Stimulated activated CD4-positive, alpha-beta T cell treated with anti-CD3 and anti-CD28 coated beads, Interleukin-2, amount 100 ng/mL, for 24 hours (primary cell): ENCODE data around the gene MMP26.
"Not testable (repeated sequence)": the region's sequence is repeated elsewhere in the genome, so short reads cannot be mapped to it uniquely, and the experiment has no call there.

Experiments
- DNase-seq, 2 donors: peaks; one replicate each; pipeline ENCODE4 v3.0.0-alpha.2; 2020

The MMP26 gene

DNA sequence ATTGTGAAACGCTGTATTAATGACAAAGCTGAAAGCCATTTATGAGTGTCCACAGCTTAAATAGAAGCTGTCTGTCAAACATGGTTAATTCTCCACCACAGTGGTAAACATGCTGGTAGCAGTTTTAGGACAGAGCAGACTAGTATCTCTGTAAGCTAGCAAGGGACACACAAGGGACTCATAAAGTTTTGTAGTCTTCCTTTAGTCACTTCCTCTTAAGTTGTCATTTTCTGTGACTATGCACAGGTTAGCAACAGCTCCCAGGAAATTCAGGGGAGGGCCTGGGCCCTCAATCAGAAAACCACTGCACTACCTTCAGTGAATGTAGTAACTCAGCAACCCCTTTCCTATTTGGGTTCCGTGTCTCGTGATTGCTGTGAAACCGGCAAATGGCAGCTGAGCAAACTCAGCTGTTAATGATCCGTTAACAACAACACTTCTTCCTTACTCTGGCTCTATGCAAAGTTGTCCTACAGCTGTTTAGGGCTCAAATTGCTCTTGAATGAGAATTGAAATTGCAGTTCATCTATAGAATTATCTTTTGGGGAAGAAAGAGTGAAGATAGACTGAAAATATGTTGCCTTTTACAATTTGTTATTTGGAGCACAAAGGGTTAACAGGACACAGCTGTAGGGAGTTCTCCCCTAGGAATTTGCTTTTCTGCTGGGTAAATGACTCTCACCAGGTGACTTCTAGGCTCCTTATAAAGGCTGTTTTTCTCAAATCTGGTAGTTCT lies at the start of gene MMP26:
Gene MMP26, plus strand, starts transcription at position 731 of the 736 bp plus-strand sequence.
- no peak for DNase-seq

DNA sequence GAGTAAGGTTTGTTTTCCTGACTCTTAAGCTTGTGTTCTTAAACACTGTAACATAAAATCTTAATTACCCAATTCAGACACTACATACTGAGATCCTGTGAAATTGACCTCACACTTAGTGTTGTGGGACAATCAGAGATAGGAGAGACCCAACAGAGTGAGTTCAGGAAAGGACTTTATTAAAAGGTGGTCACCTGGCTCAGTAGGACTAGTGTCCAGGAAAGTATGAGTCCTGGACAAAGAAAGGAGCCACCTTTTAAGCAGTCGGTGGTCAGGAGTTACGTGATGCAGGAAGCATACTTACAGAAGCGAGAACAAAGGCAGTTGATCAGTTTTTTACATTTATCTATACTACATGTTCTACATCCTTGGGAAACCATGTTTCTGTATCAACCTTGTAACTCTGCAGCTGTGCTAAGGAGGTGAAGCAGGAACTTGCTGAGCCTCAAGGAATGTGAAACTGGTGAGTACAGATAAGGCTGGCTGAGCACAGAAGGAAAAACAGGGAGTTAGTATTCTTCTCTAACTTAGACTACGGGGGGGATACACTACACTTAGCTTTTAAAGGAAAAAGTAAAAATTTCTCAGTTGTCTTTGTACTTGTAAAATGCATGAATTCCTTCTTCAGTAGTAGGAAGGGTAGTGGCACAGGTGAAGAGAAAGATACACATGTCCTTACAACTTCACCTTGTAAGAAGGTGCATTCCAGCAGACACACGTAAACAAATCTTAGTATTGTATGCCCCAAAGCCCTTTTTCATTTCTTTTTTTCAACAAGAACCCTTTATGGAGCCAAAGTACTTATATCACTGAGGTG lies 45.7 kb upstream of the MMP26 start:
- DNase-seq: no peak

DNA sequence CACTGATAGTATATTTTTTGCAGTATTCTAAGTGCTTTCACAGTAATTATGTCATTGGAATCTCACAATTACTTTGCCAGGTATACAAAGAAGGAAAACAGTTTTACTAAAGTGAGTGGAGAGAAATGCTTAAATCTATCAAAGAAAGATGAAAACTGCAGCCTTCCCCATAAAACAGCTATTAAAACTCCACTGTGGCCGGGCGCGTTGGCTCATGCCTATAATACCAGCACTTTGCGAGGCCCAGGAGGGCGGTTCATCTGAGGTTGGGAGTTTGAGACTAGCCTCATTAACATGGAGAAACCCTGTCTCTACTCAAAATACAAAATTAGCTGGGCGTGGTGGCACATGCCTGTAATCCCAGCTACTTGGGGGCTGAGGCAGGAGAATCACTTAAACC lies 41.7 kb upstream of the MMP26 start:
- no peak for DNase-seq

DNA sequence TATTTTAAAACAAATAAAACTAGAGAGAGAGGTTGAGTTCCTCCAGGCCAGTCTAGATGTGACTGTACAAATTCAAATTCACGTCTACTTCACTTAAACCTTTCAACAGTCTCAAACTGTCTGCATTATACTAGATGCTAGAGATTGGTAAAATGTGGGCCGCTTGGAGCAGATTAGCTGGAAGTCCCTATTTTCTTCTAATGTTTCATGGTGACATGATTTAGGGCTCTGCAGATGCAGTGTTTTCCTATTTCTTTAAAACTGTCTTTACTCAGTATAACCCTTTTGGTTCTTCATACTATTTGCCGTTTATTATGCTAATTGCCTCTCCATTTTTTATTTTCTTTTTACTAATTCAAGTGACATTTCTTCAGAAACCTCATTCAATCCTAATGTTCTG lies 40.4 kb upstream of the MMP26 start:
- DNase-seq: no peak

DNA sequence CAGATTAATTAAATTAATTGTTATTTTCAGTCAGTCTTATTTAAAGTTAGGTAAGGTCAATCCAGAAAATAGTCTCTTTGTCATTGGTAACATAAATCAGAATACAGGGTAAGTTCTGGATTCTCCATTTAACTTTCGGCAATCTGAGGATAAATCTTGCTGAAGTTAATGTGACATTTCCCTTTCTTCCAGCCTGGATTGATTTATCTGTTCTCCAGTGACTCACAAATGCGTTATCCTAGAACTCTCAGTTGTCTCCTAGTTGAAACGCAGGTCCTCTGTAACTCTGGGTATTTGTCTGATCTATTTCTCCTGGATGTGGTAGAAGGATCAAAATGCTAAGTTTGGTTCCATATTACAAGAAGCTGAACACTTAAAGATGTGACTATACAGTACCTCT lies 39.8 kb upstream of the MMP26 start:
- DNase-seq: no peak

DNA sequence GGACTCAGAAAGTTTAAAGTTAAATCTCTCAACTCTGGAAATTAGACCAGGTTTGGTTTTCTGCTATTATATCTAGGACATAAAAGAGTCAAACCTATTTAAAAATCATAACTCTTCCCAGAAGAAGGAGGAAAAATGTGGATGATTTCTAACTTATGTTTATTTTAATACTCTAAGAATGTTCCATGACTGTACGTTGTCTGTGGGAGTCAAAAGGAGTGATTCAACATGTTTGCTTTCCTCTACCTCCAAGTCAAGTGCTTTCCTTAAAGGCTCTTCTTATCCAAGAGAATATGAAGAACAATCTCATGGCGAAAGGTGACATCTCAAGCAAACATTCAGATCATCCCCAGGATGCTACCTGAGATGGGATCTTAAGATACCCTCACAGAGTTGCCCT lies 39.2 kb upstream of the MMP26 start:
- DNase-seq: no peak

DNA sequence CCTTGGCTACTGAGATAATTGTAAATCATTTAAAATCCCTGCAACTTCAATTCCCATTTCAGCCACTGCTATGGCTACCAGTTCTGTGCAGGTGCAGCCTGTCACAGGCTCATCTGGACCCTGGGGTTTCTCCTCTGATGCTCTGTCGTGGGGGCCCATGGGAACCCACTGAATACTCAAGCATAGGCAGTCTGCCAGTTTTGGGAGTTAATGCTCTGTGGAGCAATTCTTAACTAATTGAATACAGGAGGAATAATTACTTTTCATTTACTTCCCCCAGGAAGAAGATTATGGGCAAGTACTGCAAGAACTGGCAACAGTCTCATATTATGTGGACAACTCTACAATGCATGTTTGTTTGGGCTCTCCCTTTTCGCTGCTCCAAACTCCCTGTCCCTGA lies 32.8 kb upstream of the MMP26 start:
- DNase-seq: no peak

DNA sequence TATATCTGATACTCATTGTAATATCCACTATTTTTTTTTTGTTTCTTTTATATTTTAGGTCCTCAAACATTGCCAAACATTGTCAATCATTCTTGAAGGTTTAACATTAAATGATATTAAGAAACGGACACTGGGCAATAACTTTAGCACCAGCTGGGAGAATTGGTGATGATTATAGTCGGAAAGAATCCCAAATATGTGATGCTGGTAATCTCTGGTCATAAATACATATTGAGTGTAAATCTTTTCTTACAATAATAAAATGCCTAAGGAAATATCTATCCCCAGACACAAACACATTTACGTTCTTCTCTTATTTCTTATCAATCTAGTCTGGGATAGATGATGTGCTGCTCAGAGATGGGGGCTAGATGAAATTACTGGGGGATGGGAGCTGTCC lies 32.1 kb upstream of the MMP26 start:
- no peak for DNase-seq

DNA sequence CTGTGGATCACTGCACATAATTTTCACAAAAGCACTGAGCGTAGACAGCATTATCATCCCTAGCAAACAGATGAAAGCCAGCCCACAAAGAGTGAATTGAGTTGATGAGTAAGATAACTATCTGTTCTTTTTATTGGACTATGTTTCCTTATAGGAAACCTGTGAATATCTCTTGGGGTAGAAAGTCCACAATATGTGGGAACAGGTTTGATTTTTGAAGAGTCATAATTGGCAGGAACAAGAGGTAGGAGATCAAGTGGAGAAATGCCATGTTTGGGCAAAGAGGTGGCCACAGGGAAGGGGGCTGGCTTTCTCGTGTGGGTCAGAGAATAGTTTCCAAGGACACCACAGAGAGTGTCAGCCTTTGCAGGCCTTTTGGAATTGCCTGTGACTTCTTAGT lies 30.8 kb upstream of the MMP26 start:
- DNase-seq: no peak

DNA sequence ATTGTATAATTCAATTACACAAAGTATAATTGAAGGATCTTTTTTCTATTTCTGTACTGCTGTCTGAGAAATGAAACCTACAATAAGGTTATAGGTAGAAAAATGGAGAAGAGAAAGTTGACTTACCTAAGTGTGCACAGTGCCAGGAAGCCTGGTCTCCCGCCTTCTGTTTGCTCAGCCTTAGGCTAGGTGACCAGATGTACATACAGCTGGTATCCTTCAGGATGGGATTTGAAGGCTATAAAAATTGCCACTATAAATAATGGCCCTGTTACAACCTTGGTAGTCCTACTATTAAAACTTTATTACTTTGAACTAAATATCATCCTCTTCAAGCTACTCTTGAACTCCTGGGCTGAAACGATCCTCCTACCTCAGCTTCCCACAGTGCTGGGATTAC lies 26.6 kb upstream of the MMP26 start:
- no peak for DNase-seq

DNA sequence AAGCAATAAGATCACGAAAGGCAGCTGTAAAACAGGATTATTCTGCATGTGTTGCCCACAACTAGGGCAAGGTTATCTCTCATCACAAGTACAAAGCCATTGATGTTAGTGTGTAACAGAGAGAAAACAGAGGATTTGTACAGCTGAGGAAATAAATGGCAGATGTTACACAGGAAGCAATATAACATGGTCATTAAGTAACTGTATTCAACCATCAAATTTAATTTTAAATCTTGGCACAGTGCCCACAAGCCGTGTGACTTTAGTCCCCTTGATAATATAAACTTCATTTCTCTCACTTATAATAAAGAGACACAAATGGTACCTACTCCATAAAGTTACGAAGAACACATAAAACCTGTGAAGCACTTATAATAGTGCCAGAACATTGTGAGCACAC lies 24.2 kb upstream of the MMP26 start:
- DNase-seq: no peak

DNA sequence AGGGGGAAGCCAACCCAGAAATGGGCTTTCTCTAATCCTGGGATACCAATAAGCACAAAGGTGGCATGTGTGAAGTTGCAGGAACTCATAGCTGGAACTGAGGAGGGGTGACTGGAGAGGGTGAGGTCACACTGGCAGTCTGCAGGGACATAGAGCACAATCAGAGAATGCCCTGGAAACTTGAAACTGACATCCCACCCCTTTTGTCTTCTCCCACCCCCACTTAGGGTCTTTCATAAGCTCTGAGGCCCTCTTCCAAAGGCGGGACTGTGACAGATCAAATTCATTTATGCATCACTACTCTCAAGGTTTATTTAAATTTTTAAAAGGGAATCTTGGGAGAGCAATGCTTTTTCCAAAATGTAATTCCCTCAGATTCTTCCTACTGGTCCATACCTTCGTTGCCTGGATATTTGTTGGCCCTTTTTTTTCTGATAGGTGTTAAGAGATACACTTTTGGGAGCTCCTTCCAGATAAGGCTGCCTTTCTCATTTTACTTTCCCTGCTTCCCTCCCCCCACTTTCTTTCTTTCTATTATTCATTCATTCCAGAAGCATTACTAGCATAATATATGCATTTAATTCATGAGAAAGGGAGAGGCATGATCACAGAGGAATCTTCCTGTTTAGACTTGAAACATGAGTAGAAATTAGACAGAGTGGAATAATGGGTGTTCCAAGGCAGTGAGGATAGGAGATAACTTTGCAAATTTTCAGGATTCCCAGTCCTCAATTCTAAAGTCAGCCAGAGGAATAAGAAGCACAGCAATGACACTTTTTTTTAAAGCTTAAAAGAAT lies 21.8 kb upstream of the MMP26 start:
- DNase-seq: no peak

DNA sequence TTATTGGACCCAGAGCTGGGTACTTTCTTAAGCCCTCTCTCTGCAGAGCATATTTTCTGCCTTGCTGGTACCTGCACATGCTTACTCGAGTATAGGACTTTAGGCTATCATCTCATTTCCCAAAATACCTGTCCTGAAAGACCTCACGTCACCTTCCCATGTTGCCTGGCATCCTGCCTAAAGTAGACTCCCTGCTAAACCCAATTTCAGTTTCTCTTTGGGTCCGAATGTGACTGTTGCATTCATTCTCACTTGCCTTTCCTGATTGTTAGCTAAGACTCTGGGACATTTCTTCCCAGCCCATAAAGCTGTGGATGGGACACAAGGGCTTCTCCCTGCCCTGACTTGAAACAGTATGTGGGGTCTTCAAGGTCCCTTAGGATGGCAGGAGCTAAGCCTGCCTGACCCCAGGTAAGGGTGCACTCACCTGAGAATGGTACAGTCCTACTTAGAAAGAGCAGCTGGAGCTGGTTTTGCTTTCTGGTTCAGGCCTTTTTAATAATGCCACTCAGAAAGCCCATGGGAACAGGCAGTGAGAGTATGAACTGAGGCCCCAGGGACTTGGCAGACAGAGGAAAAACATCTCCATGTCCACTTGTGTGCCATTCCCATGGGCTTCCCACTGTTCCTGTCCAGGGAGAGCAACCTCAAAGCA lies 19.8 kb upstream of the MMP26 start:
- DNase-seq: no peak

DNA sequence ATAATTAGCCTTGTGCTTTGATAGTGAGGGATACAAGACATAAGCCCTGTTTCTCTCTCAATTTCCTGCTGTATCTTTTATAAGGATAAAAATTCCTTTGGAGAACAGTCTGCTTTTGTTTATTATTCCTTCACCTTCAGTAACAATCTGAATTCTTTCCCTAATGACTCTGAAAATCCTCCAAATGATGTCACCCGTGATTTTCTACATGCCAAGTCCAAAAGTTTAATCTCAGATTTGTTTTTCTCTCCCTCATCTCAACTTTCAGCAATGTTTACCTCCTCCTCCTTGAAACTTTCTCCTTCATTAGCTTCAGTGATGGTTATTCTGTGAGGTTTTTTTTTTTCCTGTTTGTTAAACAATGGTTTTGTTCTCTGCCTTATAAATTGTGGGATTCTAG lies 9.1 kb upstream of the MMP26 start:
- DNase-seq: no peak

DNA sequence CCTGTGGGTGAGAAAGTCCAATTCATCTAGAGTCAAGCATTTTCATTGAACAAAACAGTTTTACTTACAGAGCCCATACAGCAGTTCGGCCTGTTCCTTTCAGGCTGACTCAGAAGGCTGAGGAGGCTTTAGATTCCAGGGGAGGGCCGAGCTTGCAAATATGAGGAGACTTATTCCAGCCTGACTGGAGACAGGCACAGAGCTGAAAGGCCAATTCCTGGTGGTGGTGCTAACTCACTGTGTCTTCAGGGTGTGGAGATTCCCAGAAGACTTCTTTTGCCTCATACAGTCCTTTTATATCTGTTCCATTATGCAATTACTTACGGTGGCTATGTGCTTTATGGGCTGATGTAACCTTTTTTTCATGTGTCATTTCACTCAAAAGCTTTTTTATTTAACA lies 7.0 kb upstream of the MMP26 start, which contains the start of gene OR51E2:
Gene OR51E2, minus strand, starts transcription at position 269 of the 400 bp plus-strand sequence. CDS start 15,142 bp downstream, outside the sequence.
- DNase-seq: no peak

DNA sequence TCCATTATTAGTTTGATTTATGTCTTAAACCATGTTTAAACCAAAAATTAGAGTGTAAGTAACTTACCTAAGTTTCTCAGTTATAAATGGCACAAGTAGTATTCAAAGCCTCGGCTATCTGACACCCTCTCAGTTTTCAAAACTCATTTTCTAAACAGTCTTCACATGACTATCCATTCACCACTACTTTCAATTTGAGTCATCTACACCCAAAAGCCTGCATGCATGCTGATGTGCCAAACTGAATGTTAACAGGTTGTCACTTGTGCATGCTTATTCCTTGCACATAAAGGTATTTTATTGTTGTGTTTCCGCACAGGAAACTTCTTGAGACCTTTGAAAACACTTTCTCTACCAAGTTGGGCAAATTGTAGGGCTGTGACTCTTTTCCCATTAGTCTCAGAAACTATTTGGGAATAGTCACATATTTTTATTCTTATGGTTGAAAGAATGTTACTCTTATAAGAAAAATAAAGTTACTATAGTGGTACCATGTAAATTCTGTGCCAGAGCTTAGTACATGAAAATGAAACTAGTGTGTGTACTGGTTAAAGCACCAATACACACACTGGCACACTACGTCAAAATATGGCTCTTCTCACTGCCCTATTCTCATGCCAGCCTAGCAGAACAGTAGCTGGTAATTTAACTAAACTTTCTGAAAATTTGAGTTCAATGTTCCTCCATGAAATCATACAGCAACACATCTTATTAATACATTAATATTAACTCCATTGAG lies 4.7 kb upstream of the MMP26 start:
- DNase-seq: no peak

DNA sequence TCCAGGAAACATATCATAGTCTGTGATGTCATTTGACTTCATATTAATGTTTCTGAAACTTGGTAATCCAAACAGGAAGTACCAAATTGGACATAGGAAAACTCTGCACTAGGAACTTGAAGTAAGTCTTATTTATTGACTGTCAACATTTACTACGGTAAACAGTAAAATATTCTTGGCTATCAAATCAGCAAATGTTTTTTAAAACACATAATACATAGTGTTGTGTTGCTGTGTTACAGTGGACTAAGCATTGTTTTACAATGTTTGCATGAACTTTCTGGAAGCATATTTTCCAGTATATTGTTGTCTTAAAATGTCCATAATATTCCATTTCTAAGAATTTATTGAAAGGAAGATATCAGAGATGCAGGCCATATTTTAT lies 4.2 kb upstream of the MMP26 start:
- no peak for DNase-seq

DNA sequence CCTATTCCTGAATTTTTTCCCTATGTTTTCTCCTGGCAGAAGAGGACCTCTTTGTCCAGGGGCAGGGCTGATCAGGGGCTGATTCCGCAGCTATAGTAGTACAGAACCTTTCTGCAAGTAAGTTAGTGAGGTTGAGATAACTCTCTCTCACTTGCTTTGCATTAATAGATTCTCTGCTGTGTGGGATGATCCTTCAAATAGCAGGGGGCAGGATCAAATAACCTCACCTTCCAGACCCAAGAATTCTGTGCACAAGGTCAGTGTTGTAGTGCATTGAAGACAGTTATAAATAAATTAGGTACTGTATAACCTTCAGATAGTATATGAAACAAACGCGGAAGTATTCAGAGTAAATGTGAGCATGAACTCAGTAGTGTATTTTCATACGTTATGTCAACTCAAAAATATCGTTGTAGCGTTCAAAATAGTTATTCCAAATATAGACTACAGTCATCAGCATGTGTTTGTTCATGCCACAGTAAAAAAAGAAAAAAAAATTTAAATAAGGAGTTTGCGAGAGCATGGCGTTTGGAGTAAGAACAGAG lies 278 bp downstream of the MMP26 start:
- no peak for DNase-seq

DNA sequence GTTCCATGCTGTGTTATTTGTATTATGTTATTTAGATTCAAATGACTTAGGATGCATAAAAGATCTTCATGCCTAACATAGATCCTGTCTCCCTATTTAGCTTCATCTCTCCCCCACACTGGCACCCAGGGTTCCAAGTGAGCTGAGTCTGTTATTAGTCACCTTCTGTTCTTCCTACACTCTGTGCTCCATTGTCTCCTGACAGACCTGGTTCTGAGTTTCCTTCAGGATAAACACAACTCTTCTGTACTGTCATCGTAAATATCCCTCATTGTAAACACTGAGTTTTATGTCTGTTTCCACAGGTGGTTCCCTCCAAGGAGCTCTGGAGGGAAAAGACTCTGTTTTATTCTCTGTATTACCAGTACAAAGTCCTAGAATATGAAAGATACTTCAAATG lies 8.7 kb downstream of the MMP26 start:
- DNase-seq: no peak

DNA sequence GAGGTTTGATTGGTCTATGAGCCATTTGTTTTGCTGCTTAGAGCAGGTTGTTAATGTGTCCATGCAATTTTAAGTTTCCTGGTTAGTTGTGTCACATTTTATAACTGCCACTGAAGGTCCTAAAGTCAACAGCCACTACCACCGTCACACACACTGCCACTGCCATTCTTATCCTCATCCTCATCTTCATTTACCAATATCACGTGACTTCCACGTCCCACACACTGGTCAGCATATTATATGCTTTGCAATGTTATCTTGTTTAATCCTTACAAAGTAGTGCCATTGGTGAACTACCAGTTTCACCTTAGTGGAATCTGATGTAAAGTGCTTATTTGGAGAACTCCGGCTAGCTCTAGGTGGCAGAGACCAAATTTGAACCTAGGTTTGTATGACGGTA lies 9.7 kb downstream of the MMP26 start:
- no peak for DNase-seq

DNA sequence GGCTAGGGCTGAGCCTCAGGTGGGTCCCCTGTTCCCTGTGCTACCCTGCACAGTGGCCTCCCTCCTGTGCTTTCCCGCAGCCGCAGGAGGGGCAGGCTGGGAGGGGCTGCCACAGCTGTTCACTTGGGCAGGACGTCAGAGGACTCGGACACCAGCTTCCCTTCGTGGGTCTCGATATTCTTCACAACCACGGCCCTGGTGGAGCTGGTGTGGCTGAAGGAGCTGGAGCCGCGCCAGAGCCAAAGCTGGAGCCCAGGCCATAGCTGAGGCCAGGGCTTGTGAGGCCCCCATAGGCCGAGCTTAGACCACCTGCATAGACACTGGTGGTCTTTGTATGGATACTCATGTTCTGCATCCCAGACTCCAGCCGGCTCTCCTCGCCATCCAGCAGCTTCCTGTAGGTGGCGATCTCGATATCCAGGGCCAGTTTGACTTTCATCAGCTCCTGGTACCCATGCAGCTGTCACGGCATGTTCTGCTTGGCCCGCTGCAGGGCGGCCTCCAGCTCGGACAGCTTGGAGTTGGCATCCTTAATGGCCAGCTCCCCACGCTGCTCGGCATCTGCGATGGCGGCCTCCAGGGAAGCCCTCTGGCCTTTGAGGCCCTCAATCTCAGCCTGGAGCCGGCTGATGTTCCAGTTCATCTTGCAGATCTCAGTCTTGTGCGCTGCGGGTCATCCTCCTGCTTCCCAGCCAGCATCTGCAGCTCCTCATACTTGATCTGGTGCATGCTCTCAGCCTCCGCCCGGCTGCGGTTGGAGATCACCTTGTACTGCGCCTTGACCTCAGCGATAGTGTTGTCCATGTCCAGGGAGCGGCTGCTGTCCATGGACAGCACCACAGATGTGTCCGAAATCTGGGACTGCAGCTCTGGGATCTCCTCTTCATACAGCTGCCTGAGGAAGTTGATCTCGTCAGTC lies 18.3 kb downstream of the MMP26 start:
- not testable (repeated sequence) for DNase-seq
